Activated CD8-positive, alpha-beta T cell treated with anti-CD3 and anti-CD28 coated beads, Interleukin-2, amount 10 ng/mL, durations not matched to agents 7 days and 5 days (primary cell): ENCODE measurements around the gene TUBB4A. TPM values are rescaled to one million over a fixed set of nuclear protein-coding genes. Genes with fewer than 3 reads are reported as not detected.

Source experiments
- ATAC-seq: fragments of 150-1000 bp; cut with Tn5 transposase; one replicate; pipeline ENCODE4 v1.10.0; 2021; ENCODE audit warnings: moderate library complexity
- CTCF ChIA-PET: fragments of 350-600 bp; sonication (Branson Sonifier 250); formaldehyde crosslinking; loops from one replicate; lab custom pipeline; 2021; ENCODE audit warnings: antibody characterized with exemption; lab: Charles Lee
- POLR2A ChIA-PET: fragments of 350-600 bp; sonication (Branson Sonifier 250); formaldehyde crosslinking; loops from one replicate; lab custom pipeline; 2021; ENCODE audit warnings: antibody characterized with exemption; lab: Charles Lee
- DNase-seq: peaks from one replicate; pipeline ENCODE4 v3.0.0-alpha.2; 2020
- H3K27ac Mint-ChIP-seq: one replicate; pipeline ENCODE4 v1.8.0; 2021; ENCODE audit warnings: mild to moderate bottlenecking, mixed read lengths
- H3K27me3 Mint-ChIP-seq: one replicate; pipeline ENCODE4 v1.8.0; 2021; ENCODE audit warnings: low read depth, mixed read lengths
- H3K36me3 Mint-ChIP-seq: one replicate; pipeline ENCODE4 v1.8.0; 2021; ENCODE audit warnings: low read depth, mixed read lengths
- H3K4me1 Mint-ChIP-seq: one replicate; pipeline ENCODE4 v1.8.0; 2021; ENCODE audit warnings: low read depth, mixed read lengths
- H3K4me3 Mint-ChIP-seq: one replicate; pipeline ENCODE4 v1.8.0; 2021; ENCODE audit warnings: mild to moderate bottlenecking, mixed read lengths
- H3K9me3 Mint-ChIP-seq: one replicate; pipeline ENCODE4 v1.8.0; 2022; ENCODE audit warnings: mixed read lengths; ENCODE audit not compliant: insufficient read depth
- total RNA-seq, 2 experiments: library from RNA; stranded (reverse); gene quantifications; one replicate each; pipeline ENCODE4 v1.2.3, GENCODE V29; 2021

The TUBB4A gene
- total RNA-seq, 2 experiments from 2014 or later, result 6.6 to 6.9 TPM

DNA sequence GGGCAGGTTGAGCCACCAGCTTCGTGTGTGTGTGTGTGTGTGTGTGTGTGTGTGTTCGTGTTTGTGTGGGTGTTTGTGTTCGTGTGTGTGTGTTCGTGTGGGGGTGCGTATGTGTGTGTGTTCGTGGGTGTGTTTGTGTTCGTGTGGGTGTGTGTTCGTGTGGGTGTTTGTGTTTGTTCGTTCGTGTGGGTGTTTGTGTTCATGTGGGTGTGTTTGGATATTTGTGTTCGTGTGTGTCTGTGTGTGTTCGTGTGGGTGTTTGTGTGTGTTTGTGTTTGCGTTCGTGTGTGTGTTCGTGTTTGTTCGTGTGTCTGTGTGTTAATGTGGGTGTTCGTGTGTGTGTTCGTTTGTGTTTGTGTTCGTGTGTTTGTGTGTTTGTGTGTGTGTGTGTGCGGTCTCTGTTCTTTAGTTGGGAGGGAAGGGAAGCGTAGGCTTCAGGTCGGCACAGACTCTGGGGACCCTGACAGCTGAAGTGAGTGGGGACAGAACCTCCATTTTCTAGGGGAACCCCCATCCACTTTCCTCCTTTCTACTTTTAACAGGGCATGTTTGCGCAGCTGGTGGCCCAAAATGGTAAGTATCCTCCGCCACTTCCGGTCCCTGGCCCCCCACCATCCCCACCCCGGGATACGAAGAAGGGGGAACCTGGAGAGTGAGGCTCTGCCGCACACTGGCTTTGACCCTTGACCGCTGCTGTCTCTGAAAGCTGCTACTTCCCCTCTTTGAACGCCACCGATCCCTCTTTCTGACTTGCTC, 30.3 kb upstream of the TUBB4A start:
- ChIA-PET POLR2A (no interaction called here), CTCF (no interaction called here)
- no peak for ATAC-seq
- Mint-ChIP-seq H3K27ac (peak overlapping the region; percentile 33), H3K27me3 (peaks cover 28% of the 10 kb centered on the region), H3K36me3 (peaks cover 12% of the 10 kb centered on the region), H3K9me3 (no peaks in the 10 kb centered on the region), H3K4me1 (peaks cover 54% of the 10 kb centered on the region), H3K4me3 (peak overlapping the region; percentile 68)
- peak; percentile 62 for DNase-seq

- peaks cover 50% of the 10 kb centered on the region for H3K4me1 Mint-ChIP-seq
- H3K4me3 Mint-ChIP-seq, result peak overlapping the region; percentile 68
- peaks cover 9% of the 10 kb centered on the region for H3K36me3 Mint-ChIP-seq
- DNase-seq (no peak), ATAC-seq (no peak)
- CTCF ChIA-PET, result no interaction called here
- H3K27me3 Mint-ChIP-seq, result peaks cover 28% of the 10 kb centered on the region
- peak overlapping the region; percentile 27 for H3K27ac Mint-ChIP-seq
- POLR2A ChIA-PET, result interaction anchor here (0.6 kb wide), 1 partner anchor 1096 kb away, joined by 3 read pairs; no protein-coding TSS in a partner anchor
- no peaks in the 10 kb centered on the region for H3K9me3 Mint-ChIP-seq
Observed at GRCh38 chr19:6531956-6532243, 29.8 kb upstream of the TUBB4A start.

- Mint-ChIP-seq H3K4me1 (peaks cover 44% of the 10 kb centered on the region), H3K27ac (no peak overlapping the region), H3K36me3 (peaks cover 9% of the 10 kb centered on the region), H3K27me3 (peaks cover 28% of the 10 kb centered on the region), H3K4me3 (peak overlapping the region; percentile 68), H3K9me3 (no peaks in the 10 kb centered on the region)
- DNase-seq, result peak; percentile 28
- CTCF ChIA-PET, result interaction anchor here (0.7 to 1.3 kb wide), 2 partner anchors 12 to 237 kb away, joined by 3 read pairs; no protein-coding TSS in a partner anchor
- POLR2A ChIA-PET, result interaction anchor here (0.6 to 1.3 kb wide), 3 partner anchors 9 to 1096 kb away, joined by 3 read pairs; partner anchors contain the start of gene TNFSF14
- ATAC-seq, result peak; percentile 10
Observed at GRCh38 chr19:6531163-6531955, 29.2 kb upstream of the TUBB4A start.

DNA sequence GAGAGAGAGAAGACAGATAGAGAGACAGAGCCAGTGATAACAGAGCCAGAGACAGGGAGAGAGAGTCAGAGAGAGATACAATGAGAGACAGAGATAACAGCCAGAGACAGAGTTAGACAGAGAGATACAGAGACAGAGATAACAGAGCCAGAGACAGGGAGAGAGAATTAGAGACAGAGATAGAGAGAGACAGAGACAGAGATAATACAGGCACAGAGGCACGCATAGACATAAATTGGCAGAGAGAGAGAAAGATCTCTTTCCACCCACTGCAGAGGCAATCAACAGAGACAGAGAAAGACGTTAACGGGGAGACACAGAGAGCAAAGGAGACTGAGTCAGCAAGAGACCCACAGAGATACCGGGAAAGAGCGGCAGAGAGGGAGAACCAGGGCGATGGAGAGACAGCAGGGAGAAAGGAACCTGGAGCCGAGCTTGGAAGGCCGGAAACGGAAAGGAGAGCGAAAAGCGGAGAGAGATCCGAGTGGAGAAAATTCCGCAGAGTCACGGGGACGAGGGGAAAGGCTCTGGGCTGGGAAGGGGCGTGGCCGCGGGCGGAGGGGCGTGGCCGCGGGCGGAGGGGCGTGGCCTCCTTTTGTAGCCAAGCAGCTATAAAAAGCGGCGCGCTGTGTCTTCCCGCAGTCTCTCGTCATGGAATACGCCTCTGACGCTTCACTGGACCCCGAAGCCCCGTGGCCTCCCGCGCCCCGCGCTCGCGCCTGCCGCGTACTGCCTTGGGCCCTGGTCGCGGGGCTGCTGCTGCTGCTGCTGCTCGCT, 28.5 kb upstream of the TUBB4A start, which contains the start of gene TNFSF9:
Gene TNFSF9 (plus strand): TSS at position 641 of the 777 bp plus-strand sequence. CDS start 11 bp downstream, at position 652.
- peaks cover 37% of the 10 kb centered on the region for H3K4me1 Mint-ChIP-seq
- ChIA-PET POLR2A (interaction anchor here (0.6 to 1.3 kb wide), 3 partner anchors 8 to 139 kb away, joined by 3 read pairs; partner anchors contain the start of genes DENND1C and TNFSF14), CTCF (interaction anchor here (0.7 to 1.3 kb wide), 2 partner anchors 11 to 238 kb away, joined by 3 read pairs; no protein-coding TSS in a partner anchor)

GRCh38 chr19:6529937-6530385, 27.9 kb upstream of the TUBB4A start:
- ChIA-PET POLR2A (no interaction called here), CTCF (no interaction called here)
- ATAC-seq (no peak), DNase-seq (no peak)
- Mint-ChIP-seq H3K27ac (no peak overlapping the region), H3K9me3 (no peaks in the 10 kb centered on the region), H3K4me3 (peak overlapping the region; percentile 68), H3K36me3 (no peaks in the 10 kb centered on the region), H3K4me1 (peaks cover 33% of the 10 kb centered on the region), H3K27me3 (peaks cover 28% of the 10 kb centered on the region)

More for the DNA sequence above, 28.5 kb upstream of the TUBB4A start, which contains the start of gene TNFSF9:
- no peaks in the 10 kb centered on the region for H3K9me3 Mint-ChIP-seq
- peaks cover 2% of the 10 kb centered on the region for H3K36me3 Mint-ChIP-seq
- DNase-seq, result peak; percentile 88
- peak within 1 kb of the TSS; percentile 19 for H3K27ac Mint-ChIP-seq
- ATAC-seq, result peak; percentile 78
- peak within 1 kb of the TSS; percentile 68 for H3K4me3 Mint-ChIP-seq
- peaks cover 28% of the 10 kb centered on the region for H3K27me3 Mint-ChIP-seq

DNA sequence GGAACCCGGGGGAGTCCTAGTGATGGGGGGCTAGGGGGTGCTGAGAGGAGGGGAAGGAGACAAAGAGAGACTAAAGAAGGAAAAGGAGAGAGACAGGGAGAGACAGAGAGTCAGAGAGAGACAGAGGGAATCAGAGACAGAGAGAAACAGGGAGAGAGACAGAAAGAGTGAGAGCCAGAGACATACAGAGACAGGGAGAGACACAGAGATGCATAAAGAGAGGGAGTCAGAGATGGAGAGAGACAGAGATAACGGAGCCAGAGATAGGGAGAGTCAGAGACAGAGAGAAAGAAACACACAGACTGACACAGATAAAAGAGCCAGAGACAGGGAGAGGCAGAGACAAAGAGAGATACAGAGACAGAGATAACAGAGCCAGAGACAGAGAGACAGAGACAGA, 27.2 kb upstream of the TUBB4A start:
- DNase-seq, result no peak
- Mint-ChIP-seq H3K4me1 (peaks cover 33% of the 10 kb centered on the region), H3K4me3 (no peak overlapping the region), H3K27me3 (peaks cover 28% of the 10 kb centered on the region), H3K9me3 (no peaks in the 10 kb centered on the region), H3K36me3 (no peaks in the 10 kb centered on the region), H3K27ac (no peak overlapping the region)
- ATAC-seq, result no peak
- POLR2A ChIA-PET, result no interaction called here
- CTCF ChIA-PET, result no interaction called here

GRCh38 chr19:6528544-6529121, 26.5 kb upstream of the TUBB4A start:
- H3K27me3 Mint-ChIP-seq, result peaks cover 26% of the 10 kb centered on the region
- no peak for ATAC-seq
- ChIA-PET CTCF (interaction anchor here (0.7 kb wide), 1 partner anchor 120 kb away, joined by 3 read pairs; no protein-coding TSS in a partner anchor), POLR2A (no interaction called here)
- DNase-seq, result no peak
- H3K4me3 Mint-ChIP-seq, result no peak overlapping the region
- no peaks in the 10 kb centered on the region for H3K9me3 Mint-ChIP-seq
- H3K4me1 Mint-ChIP-seq, result peaks cover 28% of the 10 kb centered on the region
- no peak overlapping the region for H3K27ac Mint-ChIP-seq
- no peaks in the 10 kb centered on the region for H3K36me3 Mint-ChIP-seq

DNA sequence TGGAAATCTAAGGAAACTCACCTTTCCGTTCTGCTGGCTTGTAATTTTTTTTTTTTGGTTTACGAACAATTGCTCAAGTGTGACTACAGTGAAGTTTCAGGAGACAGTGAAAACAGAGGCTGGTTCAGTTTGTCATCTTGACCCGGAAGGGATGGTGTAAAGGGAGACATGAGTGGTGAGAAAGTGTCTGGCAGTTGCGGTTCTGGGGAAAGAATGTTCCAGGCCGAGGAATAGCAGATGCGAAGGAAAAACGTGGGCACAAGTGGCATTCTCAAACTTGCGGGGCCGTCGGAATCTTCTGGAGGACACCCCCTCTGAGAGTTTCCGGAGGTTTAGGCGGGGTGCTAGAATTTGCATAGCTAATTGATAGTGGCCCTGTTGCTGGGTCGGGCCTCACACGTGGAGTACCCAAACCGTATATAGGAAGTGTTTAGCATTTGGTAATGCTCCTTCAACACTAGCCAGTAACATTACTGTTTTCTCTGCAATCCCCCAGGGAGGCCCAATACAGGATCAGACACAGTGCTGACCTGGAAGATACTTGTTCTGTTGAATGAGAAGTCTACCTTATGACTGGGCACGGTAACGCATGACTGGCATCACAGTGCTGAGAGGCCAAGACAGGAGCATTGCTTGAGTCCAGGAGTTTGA, 25.9 kb upstream of the TUBB4A start:
- H3K4me1 Mint-ChIP-seq, result peaks cover 28% of the 10 kb centered on the region
- H3K27me3 Mint-ChIP-seq, result peaks cover 26% of the 10 kb centered on the region
- DNase-seq (no peak), ATAC-seq (no peak)
- no peaks in the 10 kb centered on the region for H3K36me3 Mint-ChIP-seq
- H3K4me3 Mint-ChIP-seq, result no peak overlapping the region
- CTCF ChIA-PET, result no interaction called here
- H3K27ac Mint-ChIP-seq, result no peak overlapping the region
- POLR2A ChIA-PET, result no interaction called here
- no peaks in the 10 kb centered on the region for H3K9me3 Mint-ChIP-seq

- no peaks in the 10 kb centered on the region for H3K36me3 Mint-ChIP-seq
- CTCF ChIA-PET, result interaction anchor here (0.8 kb wide), 1 partner anchor 107 kb away, joined by 3 read pairs; no protein-coding TSS in a partner anchor
- H3K27me3 Mint-ChIP-seq, result peaks cover 3% of the 10 kb centered on the region
- no peak for DNase-seq
- ATAC-seq, result no peak
- H3K4me1 Mint-ChIP-seq, result peaks cover 16% of the 10 kb centered on the region
- H3K9me3 Mint-ChIP-seq, result no peaks in the 10 kb centered on the region
- H3K27ac Mint-ChIP-seq, result no peak overlapping the region
- POLR2A ChIA-PET, result no interaction called here
- no peak overlapping the region for H3K4me3 Mint-ChIP-seq
Observed at GRCh38 chr19:6524311-6524710, 22.2 kb upstream of the TUBB4A start.

GRCh38 chr19:6522712-6523111, 20.6 kb upstream of the TUBB4A start:
- CTCF ChIA-PET, result interaction anchor here (2.1 kb wide), 1 partner anchor 341 kb away, joined by 7 read pairs; no protein-coding TSS in a partner anchor
- H3K4me1 Mint-ChIP-seq, result peaks cover 28% of the 10 kb centered on the region
- peak overlapping the region; percentile 54 for H3K27ac Mint-ChIP-seq
- DNase-seq (no peak), ATAC-seq (no peak)
- H3K27me3 Mint-ChIP-seq, result no peaks in the 10 kb centered on the region
- no peaks in the 10 kb centered on the region for H3K36me3 Mint-ChIP-seq
- POLR2A ChIA-PET, result interaction anchor here (0.6 to 1.0 kb wide), 3 partner anchors 8 to 147 kb away, joined by 3 read pairs; partner anchors contain the start of genes TNFSF14 and TNFSF9
- no peaks in the 10 kb centered on the region for H3K9me3 Mint-ChIP-seq
- no peak overlapping the region for H3K4me3 Mint-ChIP-seq
